HG02610 (cell line): Measurements from ENCODE around the gene TMEM196.

ENCODE experiments used
- ATAC-seq: cut with Tn5 transposase; IDR thresholded peaks from one replicate; pipeline ENCODE4 v1.9.1; 2021; ENCODE audit warnings: mild to moderate bottlenecking, moderate library complexity; ENCODE audit not compliant: unreplicated experiment

TMEM196 gene

GRCh38 chr7:19772841-19773760 is at the start of gene TMEM196:
TSS of gene TMEM196 (minus strand) at chr7:19773617. CDS start at chr7:19772696, 921 bp downstream.
- no peak for ATAC-seq

DNA sequence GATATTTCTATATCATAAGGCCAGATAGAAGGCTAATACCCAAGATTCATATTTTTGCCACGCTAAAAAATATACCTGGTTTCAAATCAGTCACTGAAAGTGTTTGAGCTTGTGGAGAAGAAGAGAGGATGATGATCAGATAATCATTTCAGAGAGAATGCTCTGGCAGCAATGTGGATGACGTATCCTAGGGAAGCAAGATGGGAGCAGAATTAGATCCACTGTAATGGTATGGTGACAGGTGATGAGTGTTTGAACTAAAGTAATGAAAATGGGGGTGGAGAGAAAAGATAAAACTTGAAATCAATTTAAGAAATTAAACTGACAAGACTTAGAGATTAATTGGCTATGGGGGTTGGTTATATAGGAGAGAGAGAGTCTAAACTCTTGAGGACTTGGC is 42.7 kb upstream of the TMEM196 start:
- no peak for ATAC-seq

- no peak for ATAC-seq
Measured at GRCh38 chr7:19815546-19815945, 42.1 kb upstream of the TMEM196 start.

DNA sequence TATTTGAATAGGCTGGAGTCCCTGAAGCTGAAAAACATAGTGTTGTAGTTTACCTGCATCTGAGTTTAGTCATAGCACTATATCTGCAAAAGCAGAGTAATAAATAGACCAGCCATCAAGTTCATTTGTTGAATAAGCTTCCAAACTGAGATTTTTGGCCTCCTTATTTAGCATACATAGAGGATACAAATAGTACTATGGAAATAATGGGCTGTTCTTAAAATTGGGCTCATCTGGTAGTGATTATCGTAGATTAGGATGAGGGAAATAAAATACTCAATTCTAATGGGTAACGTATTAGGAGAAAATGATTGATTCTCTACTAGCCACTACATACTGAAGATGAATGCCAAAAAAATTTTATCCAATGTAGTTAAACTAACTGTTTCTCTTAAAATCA is 41.4 kb upstream of the TMEM196 start:
- no peak for ATAC-seq

DNA sequence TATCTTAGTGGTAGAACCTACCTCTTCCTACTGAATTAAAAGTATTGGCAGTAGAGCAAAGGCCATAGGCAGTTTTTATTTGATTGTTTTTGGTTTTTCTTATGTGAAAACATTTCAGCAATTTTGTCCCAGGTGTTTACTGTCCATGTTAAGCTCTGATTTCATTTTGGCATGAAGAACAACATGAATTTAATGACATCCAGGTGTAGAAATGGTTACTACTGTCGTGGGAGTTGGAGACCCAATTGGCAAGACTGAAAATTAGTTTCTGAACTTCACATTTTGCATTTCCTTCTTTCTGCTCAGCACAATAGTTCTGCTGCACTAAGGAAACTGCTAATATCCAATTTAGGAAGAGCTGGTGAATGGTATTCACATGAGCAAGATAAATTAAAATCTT is 38.0 kb upstream of the TMEM196 start:
- ATAC-seq, result no peak

GRCh38 chr7:19798986-19799385 is 25.6 kb upstream of the TMEM196 start:
- no peak for ATAC-seq

- no peak for ATAC-seq
Measured at GRCh38 chr7:19783541-19783940, 10.1 kb upstream of the TMEM196 start.

DNA sequence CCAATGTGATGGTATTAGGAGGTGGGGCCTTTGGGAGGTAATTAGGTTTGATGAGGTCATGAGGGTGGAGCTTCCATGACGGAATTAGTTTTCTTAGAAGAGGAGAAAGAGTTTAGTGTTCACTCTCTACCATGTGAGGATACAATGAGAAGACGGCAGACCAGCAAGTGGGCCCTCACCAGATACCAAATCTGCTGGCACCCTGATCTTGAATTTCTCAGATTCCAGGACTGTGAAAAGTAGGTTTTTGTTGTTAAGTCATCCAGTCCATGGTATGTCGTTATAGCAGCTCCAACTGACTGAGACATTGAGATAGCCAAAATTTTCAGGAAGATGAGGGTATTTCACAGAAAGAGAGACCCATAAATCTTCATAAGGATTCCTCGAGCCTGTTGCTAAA is 3.6 kb upstream of the TMEM196 start:
- ATAC-seq, result no peak

DNA sequence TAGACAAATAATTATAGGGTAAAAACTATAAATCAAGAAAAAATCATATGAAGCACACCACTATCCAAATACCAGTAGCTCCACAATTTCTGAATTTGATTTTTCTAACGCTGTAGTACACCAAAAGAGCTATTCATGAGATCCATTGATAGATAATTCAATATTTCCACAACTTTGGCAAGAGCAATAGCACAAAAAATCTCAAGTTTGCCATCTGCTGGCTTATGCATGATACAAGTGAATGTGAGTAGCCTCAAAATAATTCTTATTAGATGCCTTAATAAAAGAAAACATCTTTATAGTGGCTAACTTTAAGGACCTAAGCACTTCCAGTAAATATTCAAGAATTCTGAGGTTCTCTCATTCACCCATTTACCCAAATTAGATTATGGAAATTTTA is 2.2 kb upstream of the TMEM196 start:
- no peak for ATAC-seq

- no peak for ATAC-seq
Measured at GRCh38 chr7:19772306-19772705, 1.1 kb downstream of the TMEM196 start.

DNA sequence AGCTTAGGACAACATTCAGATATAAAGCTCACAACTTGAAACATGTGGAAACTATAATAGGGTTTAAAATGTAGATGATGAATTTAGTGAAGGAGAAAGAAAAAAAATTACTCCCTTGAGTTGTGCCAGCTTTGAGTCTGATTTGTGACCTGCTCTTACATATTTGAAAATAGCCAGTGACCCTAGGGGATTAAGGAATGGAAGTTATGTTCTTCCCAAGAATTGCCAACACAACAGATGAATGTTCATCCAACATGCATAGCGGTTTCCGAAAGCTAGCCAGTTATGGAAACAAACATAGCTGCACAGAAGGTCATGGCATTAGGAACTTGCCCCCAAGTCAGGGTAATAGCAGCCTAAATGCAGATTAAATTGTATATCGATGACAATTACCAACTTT is 10.8 kb downstream of the TMEM196 start:
- no peak for ATAC-seq

GRCh38 chr7:19754521-19755116 is 18.8 kb downstream of the TMEM196 start:
- no peak for ATAC-seq

- ATAC-seq, result no peak
Measured at GRCh38 chr7:19752020-19752419, 21.4 kb downstream of the TMEM196 start.

- no peak for ATAC-seq
Measured at GRCh38 chr7:19749658-19750057, 23.8 kb downstream of the TMEM196 start.

GRCh38 chr7:19747740-19748339 is 25.6 kb downstream of the TMEM196 start:
- ATAC-seq, result no peak

DNA sequence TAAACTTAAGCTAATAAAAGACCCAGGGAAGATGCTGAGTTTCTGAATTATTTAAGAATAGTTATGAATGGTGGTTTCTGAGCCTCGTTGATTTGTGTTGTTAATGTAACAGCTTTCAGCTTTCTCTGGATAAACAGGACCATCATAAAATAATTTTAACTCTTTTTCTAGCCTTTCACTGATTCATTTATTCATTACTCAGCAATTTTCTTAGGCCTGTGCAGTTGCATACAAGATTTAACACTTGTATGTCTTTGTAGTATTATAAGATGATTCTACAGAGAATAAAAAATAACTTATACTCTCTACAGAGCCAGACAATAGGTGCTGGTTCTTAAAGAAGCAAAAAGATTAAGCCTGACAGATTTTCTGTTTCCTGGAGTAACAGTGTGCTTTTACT is 29.3 kb downstream of the TMEM196 start:
- no peak for ATAC-seq

- ATAC-seq, result no peak
Measured at GRCh38 chr7:19728716-19729115, 44.7 kb downstream of the TMEM196 start.

- no peak for ATAC-seq
Measured at GRCh38 chr7:19725770-19726169, 47.6 kb downstream of the TMEM196 start.

- no peak for ATAC-seq
Measured at GRCh38 chr7:19715499-19715898, 57.9 kb downstream of the TMEM196 start.

DNA sequence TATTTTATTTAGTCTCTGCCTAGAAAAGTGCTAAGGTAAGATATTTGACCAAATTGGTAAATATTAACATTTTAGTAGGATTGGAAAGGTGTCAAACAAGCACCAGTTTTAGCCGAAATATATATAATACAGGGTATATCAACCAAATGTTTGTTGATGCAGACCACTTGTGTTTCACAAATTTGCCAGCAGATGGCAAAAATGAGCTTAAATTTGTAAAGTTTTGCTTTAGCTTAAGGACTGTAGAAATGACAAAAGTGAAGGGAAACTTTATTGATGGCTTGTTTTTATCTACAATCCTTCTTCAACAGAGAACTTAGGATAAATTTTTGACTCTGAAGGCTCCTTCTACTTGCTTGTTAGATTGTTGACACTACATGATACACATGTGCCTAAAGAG is 59.7 kb downstream of the TMEM196 start:
- no peak for ATAC-seq

DNA sequence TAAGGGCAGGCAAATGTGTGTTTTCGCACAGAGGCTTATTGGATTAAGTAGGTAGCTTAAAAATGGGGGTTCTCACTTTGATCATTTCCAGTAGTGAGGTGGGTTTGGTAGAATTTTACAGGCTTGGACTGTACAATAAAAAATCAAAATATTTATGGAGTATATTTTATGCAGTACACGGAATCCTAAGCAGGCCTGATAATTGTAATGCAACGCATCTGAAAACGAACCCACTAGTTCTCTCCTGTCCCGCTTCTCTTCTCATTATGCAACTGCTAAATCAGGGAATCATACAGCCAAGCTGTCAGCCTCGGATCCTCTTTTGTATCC is 64.2 kb downstream of the TMEM196 start:
- ATAC-seq, result no peak
